Measurements from ENCODE around the gene DNAJA4. TPM values are rescaled to one million over a fixed set of nuclear protein-coding genes. Genes with fewer than 3 reads are reported as not detected.
"Not testable (repeated sequence)": the region's sequence is repeated elsewhere in the genome, so short reads cannot be mapped to it uniquely, and the experiment has no call there.

DNAJA4 gene
- total RNA-seq, 1 donor from 2014 or later, result 30.1 TPM

- DNase-seq (ENCODE audit: low spot score), result no peak
Measured at GRCh38 chr15:78244101-78244500, 20.3 kb upstream of the DNAJA4 start.

- no peak for DNase-seq (ENCODE audit: low spot score)
Measured at GRCh38 chr15:78244893-78245292, 19.5 kb upstream of the DNAJA4 start.

- DNase-seq (ENCODE audit: low spot score), result not testable (repeated sequence)
Measured at GRCh38 chr15:78245392-78245791, 19.0 kb upstream of the DNAJA4 start.

GRCh38 chr15:78245976-78246620 is 18.3 kb upstream of the DNAJA4 start:
- DNase-seq (ENCODE audit: low spot score), result not testable (repeated sequence)

GRCh38 chr15:78247911-78248310 is 16.5 kb upstream of the DNAJA4 start:
- DNase-seq (ENCODE audit: low spot score), result no peak

GRCh38 chr15:78249131-78249530 is 15.2 kb upstream of the DNAJA4 start:
- no peak for DNase-seq (ENCODE audit: low spot score)

GRCh38 chr15:78251136-78251535 is 13.2 kb upstream of the DNAJA4 start:
- no peak for DNase-seq (ENCODE audit: low spot score)

GRCh38 chr15:78255421-78256043 is 8.8 kb upstream of the DNAJA4 start:
- no peak for DNase-seq (ENCODE audit: low spot score)

GRCh38 chr15:78256044-78256437 is 8.3 kb upstream of the DNAJA4 start:
- DNase-seq (ENCODE audit: low spot score), result no peak

GRCh38 chr15:78257681-78258080 is 6.7 kb upstream of the DNAJA4 start:
- DNase-seq (ENCODE audit: low spot score), result no peak

- no peak for DNase-seq (ENCODE audit: low spot score)
Measured at GRCh38 chr15:78259232-78259631, 5.1 kb upstream of the DNAJA4 start.

GRCh38 chr15:78260489-78260888 is 3.9 kb upstream of the DNAJA4 start:
- no peak for DNase-seq (ENCODE audit: low spot score)

- no peak for DNase-seq (ENCODE audit: low spot score)
Measured at GRCh38 chr15:78261062-78261461, 3.3 kb upstream of the DNAJA4 start.

- no peak for DNase-seq (ENCODE audit: low spot score)
Measured at GRCh38 chr15:78263351-78263781, 996 bp upstream of the DNAJA4 start.

- no peak for DNase-seq (ENCODE audit: low spot score)
Measured at GRCh38 chr15:78263907-78264303, 457 bp upstream of the DNAJA4 start.

GRCh38 chr15:78265137-78265460 is 737 bp downstream of the DNAJA4 start:
- DNase-seq (ENCODE audit: low spot score), result no peak

GRCh38 chr15:78265752-78266224 is 1.4 kb downstream of the DNAJA4 start:
- peak; percentile 17 for DNase-seq (ENCODE audit: low spot score)

GRCh38 chr15:78266229-78266628 is 1.9 kb downstream of the DNAJA4 start:
- DNase-seq (ENCODE audit: low spot score), result no peak

GRCh38 chr15:78266806-78267205 is 2.4 kb downstream of the DNAJA4 start:
- no peak for DNase-seq (ENCODE audit: low spot score)

- DNase-seq (ENCODE audit: low spot score), result no peak
Measured at GRCh38 chr15:78272316-78272715, 8.0 kb downstream of the DNAJA4 start.

GRCh38 chr15:78272776-78273175 is 8.4 kb downstream of the DNAJA4 start:
- no peak for DNase-seq (ENCODE audit: low spot score)

- no peak for DNase-seq (ENCODE audit: low spot score)
Measured at GRCh38 chr15:78274994-78275393, 10.6 kb downstream of the DNAJA4 start.
